Esophagus muscularis mucosa (tissue), 4 donors: ENCODE results near the gene RASAL1. TPM values are rescaled to one million over a fixed set of nuclear protein-coding genes. Genes with fewer than 3 reads are reported as not detected.

Experiments used
- DNase-seq: peaks from one replicate; pipeline ENCODE4 v3.0.0-alpha.2; 2017; ENCODE audit errors: extremely low spot score
- H3K27ac ChIP-seq, 4 donors: fragments of 200-600 bp; sonication (generic); replicated peaks in 1 of 4; 1 replicate in 3 of 4; 2 replicates in 1 of 4; pipeline ENCODE4 v1.5.1; 2016 to 2019; ENCODE audit warnings: mild to moderate bottlenecking in 1 of 4
- H3K27me3 ChIP-seq, 4 donors: fragments of 200-600 bp; sonication (generic); one replicate each; pipeline versions ENCODE4 v1.5.1 to v1.6.0; 2016 to 2019
- H3K36me3 ChIP-seq, 4 donors: fragments of 200-600 bp; sonication (generic); one replicate each; pipeline ENCODE4 v1.5.1; 2016 to 2019
- H3K4me1 ChIP-seq, 4 donors: fragments of 200-600 bp; sonication (generic); one replicate each; pipeline ENCODE4 v1.5.1; 2016 to 2019
- H3K4me3 ChIP-seq, 4 donors: fragments of 200-600 bp; sonication (generic); 1 replicate in 2 of 4; 2 replicates in 2 of 4; pipeline ENCODE4 v1.5.1; 2016 to 2019; ENCODE audit warnings: mild to moderate bottlenecking in 4 of 4, moderate library complexity in 1 of 4
- H3K9me3 ChIP-seq, 4 donors: fragments of 200-600 bp; sonication (generic); 1 replicate in 3 of 4; 2 replicates in 1 of 4; pipeline ENCODE4 v1.5.1; 2016 to 2019
- EP300 ChIP-seq: sonication (generic); formaldehyde crosslinking; IDR thresholded peaks from one replicate; pipeline ENCODE4 v1.6.1; 2017; ENCODE audit warnings: antibody characterized with exemption
- POLR2A ChIP-seq: fragments of 450-650 bp; IDR thresholded peaks from one replicate; pipeline ENCODE4 v1.6.1; 2017; ENCODE audit warnings: antibody characterized with exemption, moderate library complexity, mild to moderate bottlenecking, low read depth
- POLR2AphosphoS5 ChIP-seq, 2 donors: sonication (generic); formaldehyde crosslinking; IDR thresholded peaks; one replicate each; pipeline ENCODE4 v1.6.1; 2017; ENCODE audit warnings: antibody characterized with exemption in 2 of 2
- WGBS: methylation state at CpG from one replicate; pipeline ENCODE4 v1.1.5; 2018; 5-methylcytosine and 5-hydroxymethylcytosine counted together
- intact Hi-C: fragments of 100-400 bp; cut with DNase I; formaldehyde crosslinking; loops from one replicate; pipeline ENCODE4 v1.15.1; 2023
- total RNA-seq, 4 donors: library from RNA; depleted of rRNA; stranded (reverse); fragments of >200 nt; gene quantifications; one replicate each; pipeline versions ENCODE4 v1.1.0 to v1.2.1, GENCODE V29; 2016
- TF ChIP-seq, protein P1 (sequence below), 3 experiments: fragments of 200-600 bp in 2 of 3; fragments of 450-650 bp in 1 of 3; sonication (generic) in 2 of 3; IDR thresholded peaks; one replicate each; pipeline ENCODE4 v1.5.1; 2017 to 2019; ENCODE audit warnings: antibody characterized with exemption in 3 of 3, mild to moderate bottlenecking in 2 of 3, moderate library complexity in 1 of 3

The RASAL1 gene
- total RNA-seq, 4 donors from 2014 or later = 0.17 TPM; not detected in 3

DNA sequence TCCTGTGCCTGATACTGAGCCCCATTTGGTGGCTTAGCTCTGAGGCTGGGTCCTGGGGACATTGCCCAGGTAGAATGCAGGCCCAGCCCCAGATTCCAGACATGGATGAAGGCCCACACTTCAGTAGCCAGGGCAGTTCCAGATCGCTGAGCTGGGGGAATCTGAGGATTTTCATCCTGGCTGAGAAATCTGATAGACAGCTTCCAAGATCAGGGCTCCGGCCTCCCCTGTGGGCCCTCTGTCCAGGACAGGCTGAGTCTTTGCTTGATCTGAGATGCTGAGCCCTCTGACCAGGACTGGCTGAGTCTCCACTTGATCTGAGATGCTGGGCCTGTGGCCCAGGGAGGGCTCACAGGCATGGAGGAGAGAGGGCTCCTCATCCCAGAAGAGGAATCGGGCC lies 3.3 kb upstream of the RASAL1 start:
- Histone ChIP-seq H3K27me3 (peaks cover 0 to 54% (median 7%) of the 10 kb centered on the region in 4 donors), H3K4me3 (no peak overlapping the region), H3K36me3 (no peaks in the 10 kb centered on the region), H3K9me3 (no peaks in the 10 kb centered on the region), H3K27ac (no peak overlapping the region), H3K4me1 (peaks cover 0 to 10% (median 5%) of the 10 kb centered on the region in 4 donors)
- intact Hi-C loops = no loop called here
- WGBS = 88% methylated on average over 3 of the region's 3 CpGs
- TF ChIP-seq POLR2AphosphoS5 (IDR thresholded peaks at IDR 0.05) (no peak), EP300 (no peak), POLR2A (no peak)
- TF ChIP-seq, protein P1, sequence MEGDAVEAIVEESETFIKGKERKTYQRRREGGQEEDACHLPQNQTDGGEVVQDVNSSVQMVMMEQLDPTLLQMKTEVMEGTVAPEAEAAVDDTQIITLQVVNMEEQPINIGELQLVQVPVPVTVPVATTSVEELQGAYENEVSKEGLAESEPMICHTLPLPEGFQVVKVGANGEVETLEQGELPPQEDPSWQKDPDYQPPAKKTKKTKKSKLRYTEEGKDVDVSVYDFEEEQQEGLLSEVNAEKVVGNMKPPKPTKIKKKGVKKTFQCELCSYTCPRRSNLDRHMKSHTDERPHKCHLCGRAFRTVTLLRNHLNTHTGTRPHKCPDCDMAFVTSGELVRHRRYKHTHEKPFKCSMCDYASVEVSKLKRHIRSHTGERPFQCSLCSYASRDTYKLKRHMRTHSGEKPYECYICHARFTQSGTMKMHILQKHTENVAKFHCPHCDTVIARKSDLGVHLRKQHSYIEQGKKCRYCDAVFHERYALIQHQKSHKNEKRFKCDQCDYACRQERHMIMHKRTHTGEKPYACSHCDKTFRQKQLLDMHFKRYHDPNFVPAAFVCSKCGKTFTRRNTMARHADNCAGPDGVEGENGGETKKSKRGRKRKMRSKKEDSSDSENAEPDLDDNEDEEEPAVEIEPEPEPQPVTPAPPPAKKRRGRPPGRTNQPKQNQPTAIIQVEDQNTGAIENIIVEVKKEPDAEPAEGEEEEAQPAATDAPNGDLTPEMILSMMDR (IDR thresholded peaks at IDR 0.05) = no peak
- DNase-seq = no peak

DNA sequence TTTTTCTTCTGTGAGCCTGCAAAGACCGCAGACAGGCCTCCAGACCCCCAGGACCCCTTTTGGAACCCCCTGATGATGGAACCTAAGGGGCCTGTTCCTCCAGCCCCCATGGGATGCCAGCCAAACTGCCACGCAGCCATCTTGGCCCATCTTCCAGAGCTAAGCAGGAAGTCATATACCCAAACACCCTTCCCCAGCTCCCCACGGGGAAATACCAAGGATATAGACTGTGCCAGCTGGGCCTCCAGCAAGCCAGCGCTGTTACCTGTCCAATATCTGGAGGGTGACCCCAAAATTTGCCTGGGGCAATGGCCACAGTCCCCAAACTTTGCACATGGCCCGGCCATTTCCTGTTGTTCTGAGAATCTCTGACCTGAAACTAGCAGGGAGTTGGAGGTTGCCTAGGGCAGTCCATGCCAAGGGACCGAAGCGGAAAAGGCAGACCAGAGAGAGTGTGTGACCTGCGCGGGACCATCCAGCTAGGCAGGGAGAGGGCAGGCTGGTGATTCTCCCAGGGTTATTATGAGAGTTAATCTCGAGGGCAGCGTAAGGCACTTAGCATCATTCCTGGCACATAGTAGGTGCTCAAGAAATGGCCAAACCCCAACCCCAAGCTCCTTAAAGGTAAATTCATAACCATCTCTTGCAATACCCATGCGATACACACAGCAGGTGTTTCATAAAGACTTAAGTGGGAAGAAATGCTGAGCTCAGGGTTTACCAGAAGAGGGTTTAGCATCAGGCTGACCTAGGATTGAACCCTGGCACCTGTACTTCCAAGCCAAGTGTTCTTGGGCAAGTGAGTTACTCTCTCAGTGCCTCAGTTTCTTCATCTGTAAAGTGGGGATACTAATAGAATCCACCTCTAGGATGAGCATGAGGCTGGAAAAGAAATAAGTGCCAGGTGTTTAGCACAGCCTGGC lies 2.6 kb upstream of the RASAL1 start:
- intact Hi-C loops = no loop called here
- Histone ChIP-seq H3K36me3 (no peaks in the 10 kb centered on the region), H3K27ac (no peak overlapping the region), H3K4me1 (peaks cover 0 to 10% (median 5%) of the 10 kb centered on the region in 4 donors), H3K27me3 (peaks cover 0 to 61% (median 8%) of the 10 kb centered on the region in 4 donors), H3K9me3 (no peaks in the 10 kb centered on the region), H3K4me3 (no peak overlapping the region)
- DNase-seq = no peak
- 81% methylated on average over 12 of the region's 12 CpGs for WGBS
- no peak for TF ChIP-seq POLR2AphosphoS5 (IDR thresholded peaks at IDR 0.05)
- TF ChIP-seq EP300 = no peak
- no peak for TF ChIP-seq POLR2A
- TF ChIP-seq, protein P1 (IDR thresholded peaks at IDR 0.05) = no peak

DNA sequence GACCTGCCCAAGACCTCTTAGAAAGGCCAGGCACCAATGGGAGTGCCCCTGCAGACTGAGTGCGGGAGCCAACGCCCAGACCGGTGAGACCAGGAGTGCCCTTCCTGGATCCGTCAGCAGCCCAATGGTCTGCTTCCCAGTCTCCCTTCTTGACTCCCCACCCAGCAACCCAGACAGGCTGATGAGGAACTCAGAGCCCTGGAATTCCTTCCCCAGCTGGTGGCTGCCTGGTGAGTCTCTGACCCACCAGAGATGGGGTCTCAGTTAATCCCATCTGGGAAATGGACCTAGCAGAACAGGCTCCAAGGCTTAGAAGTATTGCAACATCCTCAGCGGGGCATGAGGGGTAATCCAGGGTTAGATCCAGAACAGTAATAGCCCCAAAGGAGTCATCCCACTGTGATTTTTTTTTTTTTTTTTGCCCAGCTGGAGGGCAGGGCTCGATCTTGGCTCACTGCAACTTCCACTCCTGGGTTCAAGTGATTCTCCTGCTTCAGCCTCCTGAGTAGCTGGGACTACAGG lies 1.5 kb upstream of the RASAL1 start:
- WGBS = 89% methylated on average over 6 of the region's 6 CpGs
- H3K27me3 ChIP-seq = peaks cover 0 to 62% (median 8%) of the 10 kb centered on the region in 4 donors
- no peak overlapping the region for H3K4me3 ChIP-seq
- no peaks in the 10 kb centered on the region for H3K9me3 ChIP-seq
- H3K4me1 ChIP-seq = peaks cover 0 to 10% (median 5%) of the 10 kb centered on the region in 4 donors
- TF ChIP-seq, protein P1 (IDR thresholded peaks at IDR 0.05) = no peak
- TF ChIP-seq POLR2AphosphoS5 (IDR thresholded peaks at IDR 0.05) (no peak), EP300 (no peak), POLR2A (no peak)
- intact Hi-C loops = no loop called here
- H3K36me3 ChIP-seq = no peaks in the 10 kb centered on the region
- DNase-seq = no peak
- H3K27ac ChIP-seq = no peak overlapping the region

DNA sequence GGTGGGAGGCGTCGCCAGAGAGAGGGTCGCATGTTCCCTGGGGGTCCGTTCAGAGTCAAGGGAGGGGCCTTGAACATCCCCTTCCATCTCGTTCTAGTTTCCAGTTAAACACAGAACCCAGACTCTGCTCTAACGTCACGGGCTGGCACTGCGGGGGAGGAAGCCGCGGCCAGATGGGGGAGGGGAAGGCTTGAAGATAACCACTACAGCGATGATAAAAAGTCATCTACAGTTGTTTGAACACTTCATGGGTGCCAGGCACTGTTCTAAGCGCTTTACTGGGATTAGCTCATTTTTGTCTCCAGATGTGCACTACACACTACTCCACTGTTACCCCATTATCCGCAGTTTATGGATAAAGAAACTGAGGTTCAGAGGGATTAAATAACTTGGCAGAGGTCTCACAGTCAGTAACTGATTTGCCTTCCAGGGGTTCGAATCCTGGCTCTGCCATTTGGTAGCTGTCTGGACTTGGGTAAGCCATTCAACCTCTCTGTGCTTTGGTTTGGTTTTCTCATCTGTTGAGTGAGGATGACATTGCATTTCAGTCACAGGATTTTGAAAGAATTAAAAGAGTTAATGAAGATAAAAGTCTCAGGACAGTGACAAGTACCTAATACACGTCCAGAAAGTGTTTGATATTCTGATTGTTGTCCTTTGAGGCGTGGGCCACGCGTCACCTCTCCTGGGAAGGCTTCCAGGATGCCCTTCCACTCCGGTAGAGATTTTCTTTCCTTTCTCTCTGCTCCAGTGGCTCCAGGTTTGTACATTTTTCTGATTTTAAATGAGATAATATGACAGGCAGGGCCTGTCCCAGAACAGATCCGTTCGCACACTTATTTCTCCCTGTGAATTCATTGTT lies 798 bp upstream of the RASAL1 start:
- TF ChIP-seq POLR2AphosphoS5 (IDR thresholded peaks at IDR 0.05) (no peak), POLR2A (no peak), EP300 (no peak)
- TF ChIP-seq, protein P1 (IDR thresholded peaks at IDR 0.05) = no peak
- 44% methylated on average over 18 of the region's 21 CpGs for WGBS
- DNase-seq = no peak
- H3K9me3 ChIP-seq = no peaks in the 10 kb centered on the region
- H3K4me1 ChIP-seq = peaks cover 0 to 10% (median 5%) of the 10 kb centered on the region in 4 donors
- intact Hi-C loops = no loop called here
- H3K36me3 ChIP-seq = no peaks in the 10 kb centered on the region
- peaks cover 0 to 66% (median 8%) of the 10 kb centered on the region in 4 donors for H3K27me3 ChIP-seq
- no peak overlapping the region for H3K4me3 ChIP-seq
- no peak overlapping the region for H3K27ac ChIP-seq
